ENCODE measurements around the gene DHH. TPM values are rescaled to one million over a fixed set of nuclear protein-coding genes. Genes with fewer than 3 reads are reported as not detected.
"Not testable (repeated sequence)": the region's sequence is repeated elsewhere in the genome, so short reads cannot be mapped to it uniquely, and the experiment has no call there.

Gene DHH
- polyA plus RNA-seq, 1 of the 3 experiments (the other 2 are of a cell fraction): 0.13 TPM

GRCh38 chr12:49137476-49137875 is 42.9 kb upstream of the DHH start:
- ChIA-PET POLR2A (no interaction called here), CTCF (interaction anchor here (1.2 kb wide), 1 partner anchor 8 kb away, joined by 3 read pairs; no protein-coding TSS in a partner anchor)
- no peak overlapping the region for H3K4me3 ChIP-seq (ENCODE audit: low read depth in 2 of 2, low read length in 1 of 2)
- no peaks in the 10 kb centered on the region for H3K9me3 ChIP-seq
- no peaks in the 10 kb centered on the region for H3K36me3 ChIP-seq (replicated peaks in 1 of 2; ENCODE audit: control insufficient read depth in 1 of 2, insufficient read depth in 2 of 2, low read length in 1 of 2)
- TF ChIP-seq GATA2 (CRISPR knock-in tag; IDR thresholded peaks at IDR 0.05) (no peak), FOXJ3 (CRISPR knock-in tag; IDR thresholded peaks at IDR 0.05) (no peak)
- no peak overlapping the region for H3K27ac ChIP-seq (ENCODE audit: low read depth in 2 of 2, low read length in 1 of 2)
- WGBS (ENCODE audit: low lambda C conversion rate): 100% methylated on average over 1 of the region's 1 CpG
- H4K20me1 ChIP-seq (ENCODE audit: insufficient read depth): no peaks in the 10 kb centered on the region
- no peak overlapping the region for H2AFZ ChIP-seq (ENCODE audit: low read depth)
- H3K9ac ChIP-seq: no peak overlapping the region
- DNase-seq: no peak
- peaks cover 9% of the 10 kb centered on the region for H3F3A ChIP-seq (replicated peaks; ENCODE audit: insufficient read depth)
- H3K9me2 ChIP-seq: no peaks in the 10 kb centered on the region
- H3K4me1 ChIP-seq (ENCODE audit: control insufficient read depth in 1 of 2, insufficient read depth in 2 of 2, low read depth in 1 of 2, low read length in 1 of 2): no peaks in the 10 kb centered on the region; a peak in 2 of 4 replicates
- H3K4me2 ChIP-seq: no peak overlapping the region
- H3K27me3 ChIP-seq (ENCODE audit: insufficient read depth): no peaks in the 10 kb centered on the region
- peaks cover 24% of the 10 kb centered on the region for H3K79me2 ChIP-seq (ENCODE audit: insufficient read depth)

DNA sequence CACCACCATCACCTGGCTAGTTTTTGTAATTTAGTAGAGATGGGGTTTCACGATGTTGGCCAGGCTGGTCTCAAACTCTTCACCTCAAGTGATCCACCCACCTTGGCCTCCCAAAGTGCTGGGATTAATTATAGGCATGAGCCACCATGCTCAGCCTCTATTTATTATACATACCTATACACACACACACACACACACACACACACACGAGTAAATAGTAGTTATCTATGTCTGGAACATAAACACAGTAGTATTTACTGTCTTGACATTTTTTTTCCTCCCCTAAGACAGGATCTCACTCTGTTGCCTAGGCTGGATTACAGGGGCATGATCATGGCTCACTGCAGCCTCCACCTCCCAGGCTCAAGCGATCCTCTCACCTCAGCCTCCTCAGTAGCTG is 42.4 kb upstream of the DHH start:
- H3K36me3 ChIP-seq (replicated peaks in 1 of 2; ENCODE audit: control insufficient read depth in 1 of 2, insufficient read depth in 2 of 2, low read length in 1 of 2); H3K9ac ChIP-seq; DNase-seq; H3K27me3 ChIP-seq (ENCODE audit: insufficient read depth); H3K9me2 ChIP-seq; CTCF ChIA-PET; H3K4me2 ChIP-seq; H3K27ac ChIP-seq (ENCODE audit: low read depth in 2 of 2, low read length in 1 of 2); H3K9me3 ChIP-seq; POLR2A ChIA-PET; H2AFZ ChIP-seq (ENCODE audit: low read depth); H4K20me1 ChIP-seq (ENCODE audit: insufficient read depth); H3K4me1 ChIP-seq (ENCODE audit: control insufficient read depth in 1 of 2, insufficient read depth in 2 of 2, low read depth in 1 of 2, low read length in 1 of 2); H3K4me3 ChIP-seq (ENCODE audit: low read depth in 2 of 2, low read length in 1 of 2): not testable (repeated sequence)
- Histone ChIP-seq H3F3A (replicated peaks; ENCODE audit: insufficient read depth) (peaks cover 13% of the 10 kb centered on the region), H3K79me2 (ENCODE audit: insufficient read depth) (peaks cover 29% of the 10 kb centered on the region)
- WGBS (ENCODE audit: low lambda C conversion rate): 98% methylated on average over 3 of the region's 3 CpGs

DNA sequence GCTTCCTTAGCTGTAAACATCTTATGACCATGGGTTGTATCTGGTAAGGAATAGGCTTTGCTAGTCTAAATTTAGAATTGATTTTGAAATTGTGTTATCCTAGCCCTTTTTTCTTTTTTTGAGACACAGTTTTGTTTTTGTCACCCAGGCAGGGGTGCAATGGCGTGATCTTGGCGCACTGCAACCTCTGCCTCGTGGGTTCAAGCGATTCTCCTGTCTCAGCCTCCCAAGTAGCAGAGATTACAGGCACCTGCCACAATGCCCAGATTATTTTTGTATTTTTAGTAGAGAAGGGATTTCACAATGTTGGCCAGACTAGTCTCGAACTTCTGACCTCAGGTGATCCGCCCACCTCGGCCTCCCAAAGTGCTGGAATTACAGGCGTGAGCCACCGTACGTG is 39.0 kb upstream of the DHH start:
- H3K4me1 ChIP-seq (ENCODE audit: control insufficient read depth in 1 of 2, insufficient read depth in 2 of 2, low read depth in 1 of 2, low read length in 1 of 2): peaks cover 10 to 15% of the 10 kb centered on the region in 2 experiments; a peak in 3 of 4 replicates
- peaks cover 14 to 18% of the 10 kb centered on the region in 2 experiments for H3K36me3 ChIP-seq (replicated peaks in 1 of 2; ENCODE audit: control insufficient read depth in 1 of 2, insufficient read depth in 2 of 2, low read length in 1 of 2)
- WGBS (ENCODE audit: low lambda C conversion rate): 93% methylated on average over 10 of the region's 10 CpGs
- H3F3A ChIP-seq (replicated peaks; ENCODE audit: insufficient read depth): peaks cover 36% of the 10 kb centered on the region
- DNase-seq: no peak
- ChIA-PET CTCF (interaction anchor here (0.9 to 7.3 kb wide), 5 partner anchors 25 to 100 kb away, joined by 3 to 69 read pairs (median 4); no protein-coding TSS in a partner anchor), POLR2A (interaction anchor here (0.7 to 4.8 kb wide), 5 partner anchors 9 to 100 kb away, joined by 4 to 97 read pairs (median 28); partner anchors contain the start of genes LMBR1L and TUBA1A)
- peaks cover 19% of the 10 kb centered on the region for H4K20me1 ChIP-seq (ENCODE audit: insufficient read depth)
- H3K27ac ChIP-seq (ENCODE audit: low read depth in 2 of 2, low read length in 1 of 2): peak overlapping the region; percentile 73 to 92; a peak in 2 of 4 replicates
- H3K9me2 ChIP-seq: no peaks in the 10 kb centered on the region
- H3K79me2 ChIP-seq (ENCODE audit: insufficient read depth): peaks cover 59% of the 10 kb centered on the region
- H3K9ac ChIP-seq: peak overlapping the region; percentile 60; the same call in 1 of the 2 replicates
- H2AFZ ChIP-seq (ENCODE audit: low read depth): peak overlapping the region; percentile 89
- H3K4me3 ChIP-seq (ENCODE audit: low read depth in 2 of 2, low read length in 1 of 2): peak overlapping the region; percentile 53 to 77; a peak in 3 of 4 replicates
- H3K27me3 ChIP-seq (ENCODE audit: insufficient read depth): no peaks in the 10 kb centered on the region
- peak overlapping the region; percentile 68 for H3K4me2 ChIP-seq
- no peaks in the 10 kb centered on the region for H3K9me3 ChIP-seq
- no peak for TF ChIP-seq YY1 (IDR thresholded peaks at IDR 0.05; ENCODE audit: low read depth)
- TF ChIP-seq, protein P1, sequence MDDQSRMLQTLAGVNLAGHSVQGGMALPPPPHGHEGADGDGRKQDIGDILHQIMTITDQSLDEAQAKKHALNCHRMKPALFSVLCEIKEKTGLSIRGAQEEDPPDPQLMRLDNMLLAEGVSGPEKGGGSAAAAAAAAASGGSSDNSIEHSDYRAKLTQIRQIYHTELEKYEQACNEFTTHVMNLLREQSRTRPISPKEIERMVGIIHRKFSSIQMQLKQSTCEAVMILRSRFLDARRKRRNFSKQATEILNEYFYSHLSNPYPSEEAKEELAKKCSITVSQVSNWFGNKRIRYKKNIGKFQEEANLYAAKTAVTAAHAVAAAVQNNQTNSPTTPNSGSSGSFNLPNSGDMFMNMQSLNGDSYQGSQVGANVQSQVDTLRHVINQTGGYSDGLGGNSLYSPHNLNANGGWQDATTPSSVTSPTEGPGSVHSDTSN (IDR thresholded peaks at IDR 0.05): no peak
- no peak for TF ChIP-seq JUND (IDR thresholded peaks at IDR 0.05)
- TF ChIP-seq REST (IDR thresholded peaks at IDR 0.05; ENCODE audit: low read depth, low read length): no peak
- no peak for TF ChIP-seq GATA2 (CRISPR knock-in tag; IDR thresholded peaks at IDR 0.05)
- TF ChIP-seq NFIC (IDR thresholded peaks at IDR 0.05; ENCODE audit: borderline replicate concordance): no peak
- no peak for TF ChIP-seq IRF3 (IDR thresholded peaks at IDR 0.05; ENCODE audit: low read depth, low read length)
- TF ChIP-seq RFX5 (IDR thresholded peaks at IDR 0.05; ENCODE audit: low read length): no peak
- no peak for TF ChIP-seq EZH2phosphoT487 (IDR thresholded peaks at IDR 0.05; ENCODE audit: borderline replicate concordance, low read depth)
- TF ChIP-seq TCF12 (IDR thresholded peaks at IDR 0.05): no peak
- TF ChIP-seq TAF1 (IDR thresholded peaks at IDR 0.05; ENCODE audit: borderline replicate concordance, low read depth, low read length): no peak
- no peak for TF ChIP-seq ELF1 (IDR thresholded peaks at IDR 0.05)
- no peak for TF ChIP-seq POLR2AphosphoS5 (IDR thresholded peaks at IDR 0.05; ENCODE audit: low read depth, low read length)
- no peak for TF ChIP-seq SIN3A (IDR thresholded peaks at IDR 0.05; ENCODE audit: borderline replicate concordance, low read depth, low read length)

All from SK-N-SH (cell line).